ENCODE results near the gene OLFM1.
"Not testable (repeated sequence)": the region's sequence is repeated elsewhere in the genome, so short reads cannot be mapped to it uniquely, and the experiment has no call there.

OLFM1 gene

GRCh38 chr9:135156525-135157510, 69.3 kb downstream of the OLFM1 start:
- DNase-seq, result peak; percentile 5

DNA sequence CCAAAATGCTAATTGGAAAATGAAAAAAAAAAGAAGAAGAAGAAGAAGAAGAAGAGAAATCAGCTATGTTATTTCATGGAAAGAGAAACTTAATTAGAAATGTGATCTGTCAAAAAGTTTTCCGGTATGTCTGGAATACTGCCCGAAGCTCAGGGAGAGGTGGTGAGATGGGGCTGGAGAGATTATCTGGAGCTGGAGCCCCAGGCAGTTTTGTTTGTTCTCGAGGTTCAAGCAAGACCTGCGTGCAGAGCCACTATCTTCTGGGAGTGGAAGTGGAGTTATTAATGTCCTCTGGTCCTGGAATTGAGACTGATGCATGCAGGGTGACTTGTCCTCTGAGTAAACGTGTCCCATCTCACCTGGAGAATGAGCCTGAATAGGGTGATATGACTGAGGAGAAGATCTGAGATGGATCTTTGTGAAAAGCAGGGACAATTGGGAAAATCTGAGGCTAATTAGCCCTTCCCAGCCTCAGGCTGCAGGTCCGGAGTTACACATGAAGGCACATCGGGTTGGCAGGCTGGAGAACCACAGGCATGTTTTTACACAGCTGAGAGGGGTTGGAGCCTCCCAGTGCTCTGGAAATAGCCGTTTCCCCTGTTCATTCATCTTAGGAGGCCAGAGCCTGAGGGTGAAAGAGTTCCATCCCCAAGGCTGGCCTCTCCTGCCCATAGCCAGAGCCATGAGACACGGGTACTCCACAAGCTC, 70.5 kb downstream of the OLFM1 start:
- DNase-seq, result no peak

GRCh38 chr9:135158564-135158937, 71.1 kb downstream of the OLFM1 start:
- DNase-seq, result no peak

- no peak for DNase-seq
Measured at GRCh38 chr9:135159801-135160200, 72.3 kb downstream of the OLFM1 start.

GRCh38 chr9:135160862-135161261, 73.4 kb downstream of the OLFM1 start:
- DNase-seq, result no peak

DNA sequence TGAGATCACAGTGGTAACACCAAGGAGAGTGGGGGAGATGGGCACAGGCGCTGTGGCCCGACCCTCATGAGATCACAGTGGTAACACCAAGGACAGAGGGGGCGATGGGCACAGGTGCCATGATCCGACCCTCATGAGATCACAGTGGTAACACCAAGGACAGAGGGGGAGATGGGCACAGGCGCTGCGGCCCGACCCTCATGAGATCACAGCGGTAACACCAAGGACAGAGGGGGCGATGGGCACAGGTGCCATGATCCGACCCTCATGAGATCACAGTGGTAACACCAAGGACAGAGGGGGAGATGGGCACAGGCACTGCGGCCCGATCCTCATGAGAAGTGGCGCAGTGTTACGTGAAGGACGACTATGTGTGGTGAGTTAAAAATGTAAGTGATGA, 75.1 kb downstream of the OLFM1 start:
- DNase-seq, result not testable (repeated sequence)

DNA sequence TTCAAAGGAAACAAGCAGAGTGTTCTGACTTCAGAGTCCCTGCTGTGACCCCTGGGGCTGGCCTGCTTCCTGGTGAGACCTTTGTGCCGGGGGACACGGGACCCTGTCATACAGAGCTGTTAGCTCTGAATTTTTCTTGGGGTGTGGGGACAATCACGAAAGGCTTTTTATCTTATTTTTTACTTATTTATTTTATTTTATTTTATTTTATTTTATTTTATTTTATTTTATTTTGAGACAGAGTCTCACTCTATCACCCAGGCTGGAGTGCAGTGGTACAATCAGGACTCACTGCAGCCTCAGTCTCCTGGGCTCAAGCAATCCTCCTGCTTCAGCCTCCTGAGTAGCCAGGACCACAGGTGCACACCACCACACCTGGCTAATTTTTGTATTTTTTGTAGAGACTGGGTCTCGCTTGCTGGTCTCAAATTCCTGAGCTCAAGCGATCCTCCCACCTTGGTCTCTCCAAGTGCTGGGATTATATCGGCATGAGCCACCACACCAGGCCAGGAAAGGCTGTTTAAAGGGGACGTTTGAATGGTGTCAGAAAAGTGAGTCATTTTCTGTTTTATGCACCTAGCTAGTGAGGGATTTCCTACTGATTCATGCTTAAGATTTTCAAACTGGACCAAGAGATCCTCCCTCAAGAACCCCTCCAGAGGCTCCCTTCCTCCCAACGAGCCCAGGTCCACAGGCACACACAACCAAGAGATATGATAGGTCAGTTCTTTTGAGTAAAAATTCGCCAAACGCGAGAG, 75.7 kb downstream of the OLFM1 start:
- DNase-seq, result no peak

DNA sequence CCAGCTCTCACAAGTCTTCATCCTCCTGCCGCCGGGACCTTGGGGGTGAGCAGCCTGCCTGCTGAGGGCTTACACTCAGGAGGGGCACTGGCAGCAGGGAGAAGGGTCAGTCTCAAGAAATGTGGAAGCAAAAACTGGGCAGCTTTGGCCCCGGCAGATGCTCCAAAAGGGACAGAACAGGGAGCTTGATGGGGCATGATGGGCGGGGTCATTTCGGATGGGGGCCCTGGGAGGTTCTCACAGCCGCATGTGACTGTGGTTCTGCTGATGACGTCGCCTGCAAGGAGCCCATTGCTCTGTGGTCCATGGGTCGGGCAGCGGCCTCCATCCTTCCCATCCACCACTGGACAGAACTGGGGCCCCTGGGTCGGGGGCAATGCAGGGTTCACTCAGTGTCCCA, 76.6 kb downstream of the OLFM1 start:
- no peak for DNase-seq

DNA sequence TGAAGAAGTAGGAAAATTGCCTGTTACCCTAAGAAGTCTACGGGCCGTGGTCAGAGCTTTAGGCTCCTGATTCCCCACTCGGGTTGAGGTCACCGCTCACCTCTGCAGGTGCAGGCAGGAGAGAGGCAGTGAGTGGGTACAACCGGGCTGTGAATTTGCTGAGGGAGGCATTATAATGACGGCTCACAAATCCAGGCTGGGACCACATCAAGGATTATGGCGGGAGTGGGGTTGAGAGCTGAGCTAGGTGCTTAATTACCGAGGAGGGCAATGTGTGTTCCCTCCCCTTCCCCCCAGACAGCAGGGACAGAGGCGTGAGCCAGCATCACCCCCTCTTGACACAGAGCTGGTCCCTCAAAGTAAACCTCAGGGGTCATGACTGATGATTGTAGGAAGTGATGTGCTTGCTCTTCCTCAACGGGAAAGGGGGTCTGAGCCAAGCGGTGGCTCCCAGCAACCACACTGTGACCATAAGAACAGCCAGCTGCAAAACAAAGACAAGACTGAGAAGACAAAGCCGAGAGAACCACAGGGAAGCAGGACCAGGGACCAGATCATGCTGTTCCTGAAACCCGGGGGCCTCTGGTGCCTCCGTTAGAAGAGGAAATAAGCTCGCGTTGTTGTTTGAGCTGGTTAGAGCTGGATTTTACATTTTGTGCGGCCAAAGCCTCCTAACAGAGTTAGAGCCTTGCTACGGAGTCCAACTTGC, 77.7 kb downstream of the OLFM1 start:
- DNase-seq, result no peak

GRCh38 chr9:135165756-135166519, 78.5 kb downstream of the OLFM1 start:
- DNase-seq, result no peak

GRCh38 chr9:135166565-135166964, 79.1 kb downstream of the OLFM1 start:
- DNase-seq, result no peak

DNA sequence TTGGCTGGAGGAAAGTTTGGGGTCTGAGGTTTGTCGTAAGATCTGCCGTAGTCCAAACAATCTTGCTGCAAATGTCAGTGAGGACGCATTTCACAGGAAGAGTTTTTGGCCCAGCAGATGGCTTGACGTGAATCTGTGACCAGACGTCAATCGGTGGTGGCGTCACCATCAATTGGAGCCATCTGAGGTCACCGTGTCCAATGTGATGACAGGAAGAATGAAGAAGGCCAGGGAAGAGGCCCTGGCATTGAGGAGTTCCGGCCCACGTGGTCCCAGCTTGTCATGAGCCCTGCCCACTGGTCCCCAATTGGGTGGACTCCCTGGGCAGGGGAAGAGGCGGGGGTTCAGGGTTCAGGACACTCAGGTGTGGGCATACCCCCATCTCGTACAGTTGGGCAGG, 79.9 kb downstream of the OLFM1 start:
- no peak for DNase-seq

GRCh38 chr9:135167849-135168655, 80.6 kb downstream of the OLFM1 start:
- no peak for DNase-seq

DNA sequence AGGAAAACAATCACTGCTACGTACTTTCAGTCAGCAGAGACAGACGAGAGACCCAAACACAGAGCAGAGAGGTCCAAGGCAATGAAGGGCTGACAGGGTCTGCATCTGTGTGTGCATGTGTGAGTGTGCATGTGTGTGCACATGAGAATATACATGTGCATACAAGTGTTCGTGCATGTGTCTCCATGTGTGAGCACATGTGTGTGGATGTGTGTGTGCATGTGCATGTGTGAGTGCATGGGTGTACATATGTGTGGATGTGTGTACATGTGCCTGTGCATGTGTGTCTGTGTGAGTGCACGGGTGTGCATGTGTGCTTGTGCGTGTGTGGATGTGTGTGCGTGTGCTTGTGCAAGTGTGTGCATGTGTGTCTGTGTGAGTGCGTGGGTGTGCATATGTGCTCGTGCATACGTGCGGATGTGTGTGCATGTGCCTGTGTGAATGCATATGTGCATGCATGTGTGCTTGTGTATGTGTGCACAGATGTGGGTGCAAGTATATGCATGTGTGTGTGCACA, 82.3 kb downstream of the OLFM1 start:
- no peak for DNase-seq

GRCh38 chr9:135170535-135170934, 83.1 kb downstream of the OLFM1 start:
- no peak for DNase-seq

Measured in activated CD4-positive, alpha-beta T cell treated with anti-CD3 and anti-CD28 coated beads for 48 hours (primary cell).